H9 (cell line): ENCODE results near the gene OR2T3. TPM values are rescaled to one million over a fixed set of nuclear protein-coding genes. Genes with fewer than 3 reads are reported as not detected.
"Not testable (repeated sequence)": the region's sequence is repeated elsewhere in the genome, so short reads cannot be mapped to it uniquely, and the experiment has no call there.

ENCODE experiments used
- DNase-seq: peaks from one replicate; pipeline ENCODE4 v3.0.0-alpha.2; 2017
- H2AFZ ChIP-seq: one replicate; pipeline ENCODE4 v1.6.1; 2013; ENCODE audit warnings: mild to moderate bottlenecking, low read length, control low read depth, moderate library complexity
- H2AK5ac ChIP-seq: 2 replicates; pipeline ENCODE4 v1.6.1; 2013; ENCODE audit warnings: low read length, control low read depth, mixed read lengths; ENCODE audit not compliant: insufficient read length
- H2BK120ac ChIP-seq: one replicate; pipeline ENCODE4 v1.6.1; 2013; ENCODE audit warnings: low read depth, mild to moderate bottlenecking, low read length, control low read depth, inconsistent platforms; ENCODE audit not compliant: poor library complexity, severe bottlenecking
- H2BK12ac ChIP-seq: 2 replicates; pipeline ENCODE4 v1.6.1; 2013; ENCODE audit warnings: low read length, control low read depth, mixed read lengths, low read depth; ENCODE audit not compliant: insufficient read length
- H2BK15ac ChIP-seq: 2 replicates; pipeline ENCODE4 v1.6.1; 2013; ENCODE audit warnings: low read depth, low read length, control low read depth
- H2BK20ac ChIP-seq: one replicate; pipeline ENCODE4 v1.6.1; 2013; ENCODE audit warnings: low read depth, mild to moderate bottlenecking, low read length, control low read depth, inconsistent platforms; ENCODE audit not compliant: poor library complexity, severe bottlenecking
- H2BK5ac ChIP-seq: 2 replicates; pipeline ENCODE4 v1.6.1; 2013; ENCODE audit warnings: low read length, control low read depth, mixed read lengths; ENCODE audit not compliant: insufficient read length
- H3K14ac ChIP-seq: 2 replicates; pipeline ENCODE4 v1.6.1; 2013; ENCODE audit warnings: low read length, control low read depth; ENCODE audit not compliant: insufficient read depth
- H3K18ac ChIP-seq: 2 replicates; pipeline ENCODE4 v1.6.1; 2013; ENCODE audit warnings: low read depth, mild to moderate bottlenecking, mixed read lengths, low read length, control low read depth; ENCODE audit not compliant: insufficient read length
- H3K23ac ChIP-seq: 2 replicates; pipeline ENCODE4 v1.6.1; 2013; ENCODE audit warnings: low read length, control low read depth, mixed read lengths, low read depth; ENCODE audit not compliant: insufficient read length
- H3K23me2 ChIP-seq: 2 replicates; pipeline ENCODE4 v1.6.1; 2013; ENCODE audit warnings: low read depth, mild to moderate bottlenecking, mixed read lengths, low read length, control low read depth; ENCODE audit not compliant: insufficient read length, poor library complexity, severe bottlenecking
- H3K27ac ChIP-seq: 2 replicates; pipeline ENCODE4 v1.5.1; 2013; ENCODE audit warnings: low read length, control low read depth, mixed read lengths, low read depth; ENCODE audit not compliant: insufficient read length
- H3K27me3 ChIP-seq: 2 replicates; pipeline ENCODE4 v1.6.1; 2013; ENCODE audit warnings: low read length, control low read depth, inconsistent platforms; ENCODE audit not compliant: insufficient read depth
- H3K4ac ChIP-seq: 2 replicates; pipeline ENCODE4 v1.6.1; 2013; ENCODE audit warnings: low read depth, mild to moderate bottlenecking, control low read depth, inconsistent platforms, low read length, moderate library complexity
- H3K4me1 ChIP-seq: 2 replicates; pipeline ENCODE4 v1.6.1; 2013; ENCODE audit warnings: low read length, control low read depth, inconsistent platforms; ENCODE audit not compliant: insufficient read depth
- H3K4me2 ChIP-seq: 2 replicates; pipeline ENCODE4 v1.6.1; 2013; ENCODE audit warnings: low read length, control low read depth, mixed read lengths; ENCODE audit not compliant: insufficient read length, insufficient read depth
- H3K56ac ChIP-seq: 2 replicates; pipeline ENCODE4 v1.6.1; 2013; ENCODE audit warnings: low read depth, mild to moderate bottlenecking, mixed read lengths, low read length, control low read depth; ENCODE audit not compliant: insufficient read length
- H3K79me1 ChIP-seq: 2 replicates; pipeline ENCODE4 v1.6.1; 2013; ENCODE audit warnings: low read depth, mild to moderate bottlenecking, moderate library complexity, low read length, control low read depth, inconsistent platforms; ENCODE audit not compliant: insufficient read depth, poor library complexity, severe bottlenecking
- H3K79me2 ChIP-seq: 2 replicates; pipeline ENCODE4 v1.6.1; 2013; ENCODE audit warnings: low read length, control low read depth, inconsistent platforms; ENCODE audit not compliant: insufficient read depth
- H3K9ac ChIP-seq: 2 replicates; pipeline ENCODE4 v1.6.1; 2013; ENCODE audit warnings: low read length, control low read depth, mixed read lengths; ENCODE audit not compliant: insufficient read length; ENCODE audit errors: extremely low read depth
- H3K9me3 ChIP-seq: one replicate; pipeline ENCODE4 v1.6.1; 2013; ENCODE audit warnings: low read depth, low read length, inconsistent platforms; ENCODE audit not compliant: control insufficient read depth
- H3T11ph ChIP-seq: one replicate; pipeline ENCODE4 v1.6.1; 2013; ENCODE audit warnings: mild to moderate bottlenecking, low read length, control low read depth, inconsistent platforms
- H4K20me1 ChIP-seq: one replicate; pipeline ENCODE4 v1.6.1; 2013; ENCODE audit not compliant: control insufficient read depth, insufficient read length, insufficient read depth
- H4K5ac ChIP-seq: 2 replicates; pipeline ENCODE4 v1.6.1; 2013; ENCODE audit warnings: low read depth, mild to moderate bottlenecking, mixed read lengths, low read length, control low read depth; ENCODE audit not compliant: insufficient read length
- H4K8ac ChIP-seq: replicated peaks from 2 replicates; pipeline ENCODE4 v1.6.1; 2013; ENCODE audit warnings: low read length, control low read depth, mixed read lengths, low read depth; ENCODE audit not compliant: insufficient read length
- H4K91ac ChIP-seq: 2 replicates; pipeline ENCODE4 v1.6.1; 2013; ENCODE audit warnings: low read depth, mild to moderate bottlenecking, moderate library complexity, mixed read lengths, low read length, control low read depth; ENCODE audit not compliant: insufficient read length
- H3K27ac Mint-ChIP-seq, 3 experiments: 2 replicates in 2 of 3; 3 replicates in 1 of 3; pipeline ENCODE4 v1.8.0; 2020 to 2021; ENCODE audit warnings: mixed read lengths in 3 of 3, mild to moderate bottlenecking in 1 of 3, moderate library complexity in 1 of 3
- H3K27me3 Mint-ChIP-seq: 2 replicates; pipeline ENCODE4 v1.8.0; 2021; ENCODE audit warnings: low read depth, mild to moderate bottlenecking, moderate library complexity, mixed read lengths
- H3K36me3 Mint-ChIP-seq, 3 experiments: 2 replicates in 2 of 3; 3 replicates in 1 of 3; pipeline ENCODE4 v1.8.0; 2020 to 2021; ENCODE audit warnings: low read depth in 3 of 3, mixed read lengths in 3 of 3; ENCODE audit not compliant: insufficient read depth in 1 of 3
- H3K4me1 Mint-ChIP-seq, 2 experiments: 2 replicates each; pipeline ENCODE4 v1.8.0; 2020; ENCODE audit warnings: mixed read lengths in 2 of 2
- H3K4me3 Mint-ChIP-seq, 2 experiments: 2 replicates in 1 of 2; 3 replicates in 1 of 2; pipeline ENCODE4 v1.8.0; 2020 to 2021; ENCODE audit warnings: mild to moderate bottlenecking in 2 of 2, mixed read lengths in 2 of 2, moderate library complexity in 1 of 2
- H3K9me3 Mint-ChIP-seq, 2 experiments: 2 replicates in 1 of 2; 3 replicates in 1 of 2; pipeline ENCODE4 v1.8.0; 2020; ENCODE audit warnings: mild to moderate bottlenecking in 2 of 2, mixed read lengths in 2 of 2, moderate library complexity in 1 of 2
- WGBS: extraction: QIAGEN DNeasy Blood & Tissue Kit; methylation state at CpG from one replicate; pipeline ENCODE4 v1.1.7; 2013; ENCODE audit warnings: missing lambda C conversion rate, low lambda C conversion rate, mixed read lengths; ENCODE audit not compliant: insufficient read length; ENCODE audit errors: extremely low coverage; 5-methylcytosine and 5-hydroxymethylcytosine counted together
- total RNA-seq: library from RNA; stranded (reverse); gene quantifications from 2 replicates; pipeline ENCODE4 v1.2.1, GENCODE V29; 2021

OR2T3 gene
- total RNA-seq, 1 experiment from 2014 or later: not detected

GRCh38 chr1:248456635-248457034 is 16.5 kb upstream of the OR2T3 start:
- not testable (repeated sequence) for H3K27me3 ChIP-seq, H2BK120ac ChIP-seq, H3K4me2 ChIP-seq, H3K27ac Mint-ChIP-seq, H2BK12ac ChIP-seq, H2AFZ ChIP-seq, H2BK5ac ChIP-seq, H3K79me2 ChIP-seq, H2AK5ac ChIP-seq, H2BK20ac ChIP-seq, H3K18ac ChIP-seq, H3T11ph ChIP-seq, H3K4me1 Mint-ChIP-seq, H4K8ac ChIP-seq, H3K27me3 Mint-ChIP-seq, H2BK15ac ChIP-seq, H3K9ac ChIP-seq, H3K4me1 ChIP-seq, H3K14ac ChIP-seq, H3K9me3 ChIP-seq, H3K79me1 ChIP-seq, H3K23me2 ChIP-seq, H4K20me1 ChIP-seq, DNase-seq, H4K91ac ChIP-seq, H3K27ac ChIP-seq, H3K4me3 Mint-ChIP-seq, H3K4ac ChIP-seq, H3K36me3 Mint-ChIP-seq, H4K5ac ChIP-seq, H3K56ac ChIP-seq, H3K23ac ChIP-seq
- peaks cover 37 to 42% of the 10 kb centered on the region in 2 experiments for H3K9me3 Mint-ChIP-seq
- WGBS: no CpG with 5 or more reads among the region's 2 CpGs

GRCh38 chr1:248459117-248459516 is 14.0 kb upstream of the OR2T3 start:
- H2BK12ac ChIP-seq, H3K4me2 ChIP-seq, H3K4me1 ChIP-seq, H4K5ac ChIP-seq, H2AK5ac ChIP-seq, H3K4ac ChIP-seq, H3K18ac ChIP-seq, H3K27ac Mint-ChIP-seq, H3K79me1 ChIP-seq, H2BK15ac ChIP-seq, H3K14ac ChIP-seq, H3K9ac ChIP-seq, DNase-seq, H3K27me3 ChIP-seq, H3K4me1 Mint-ChIP-seq, H3K27ac ChIP-seq, H3T11ph ChIP-seq, H3K23ac ChIP-seq, H3K79me2 ChIP-seq, H2AFZ ChIP-seq, H4K8ac ChIP-seq, H4K20me1 ChIP-seq, H4K91ac ChIP-seq, H3K27me3 Mint-ChIP-seq, H2BK120ac ChIP-seq, H2BK5ac ChIP-seq, H3K56ac ChIP-seq, H3K4me3 Mint-ChIP-seq, H2BK20ac ChIP-seq, H3K23me2 ChIP-seq: not testable (repeated sequence)
- peaks cover 53 to 57% of the 10 kb centered on the region in 2 experiments for H3K9me3 Mint-ChIP-seq
- peaks cover 0 to 14% (median 2%) of the 10 kb centered on the region in 3 experiments; a peak in 3 of 7 replicates for H3K36me3 Mint-ChIP-seq
- H3K9me3 ChIP-seq: peaks cover 14% of the 10 kb centered on the region
- no CpG with 5 or more reads among the region's 7 CpGs for WGBS
